ENCODE results near the gene WDR45. TPM values are rescaled to one million over a fixed set of nuclear protein-coding genes. Genes with fewer than 3 reads are reported as not detected.

The WDR45 gene
- total RNA-seq, 1 donor from 2014 or later: 42.1 TPM

GRCh38 chrX:49096419-49096818 is 16.7 kb upstream of the WDR45 start:
- Histone ChIP-seq H3K27me3 (ENCODE audit: control insufficient read depth, insufficient read depth, low read length) (no peaks in the 10 kb centered on the region), H3K4me3 (ENCODE audit: low read depth, low read length) (no peak overlapping the region), H3K36me3 (ENCODE audit: control insufficient read depth, insufficient read depth, low read length) (no peaks in the 10 kb centered on the region)
- DNase-seq (ENCODE audit: low read depth) (no peak), FAIRE-seq (no peak)
- TF ChIP-seq CTCF (IDR thresholded peaks at IDR 0.05; ENCODE audit: insufficient read depth, low read length, severe bottlenecking): no peak

GRCh38 chrX:49089553-49089952 is 9.9 kb upstream of the WDR45 start:
- DNase-seq (ENCODE audit: low read depth) (no peak), FAIRE-seq (no peak)
- Histone ChIP-seq H3K4me3 (ENCODE audit: low read depth, low read length) (no peak overlapping the region), H3K27me3 (ENCODE audit: control insufficient read depth, insufficient read depth, low read length) (no peaks in the 10 kb centered on the region), H3K36me3 (ENCODE audit: control insufficient read depth, insufficient read depth, low read length) (no peaks in the 10 kb centered on the region)
- no peak for TF ChIP-seq CTCF (IDR thresholded peaks at IDR 0.05; ENCODE audit: insufficient read depth, low read length, severe bottlenecking)

GRCh38 chrX:49082271-49082871 is 2.7 kb upstream of the WDR45 start:
- no peak overlapping the region for H3K4me3 ChIP-seq (ENCODE audit: low read depth, low read length)
- no peak for FAIRE-seq
- no peak for DNase-seq (ENCODE audit: low read depth)
- H3K27me3 ChIP-seq (ENCODE audit: control insufficient read depth, insufficient read depth, low read length): no peaks in the 10 kb centered on the region
- peaks cover 3% of the 10 kb centered on the region for H3K36me3 ChIP-seq (ENCODE audit: control insufficient read depth, insufficient read depth, low read length)
- TF ChIP-seq CTCF (IDR thresholded peaks at IDR 0.05; ENCODE audit: insufficient read depth, low read length, severe bottlenecking): no peak

- no peak for DNase-seq (ENCODE audit: low read depth)
- no peaks in the 10 kb centered on the region for H3K27me3 ChIP-seq (ENCODE audit: control insufficient read depth, insufficient read depth, low read length)
- no peak for FAIRE-seq
- no peak overlapping the region for H3K4me3 ChIP-seq (ENCODE audit: low read depth, low read length)
- peaks cover 7% of the 10 kb centered on the region for H3K36me3 ChIP-seq (ENCODE audit: control insufficient read depth, insufficient read depth, low read length)
- TF ChIP-seq CTCF (IDR thresholded peaks at IDR 0.05; ENCODE audit: insufficient read depth, low read length, severe bottlenecking): no peak
Measured at GRCh38 chrX:49077941-49078340, 1.7 kb downstream of the WDR45 start.

- no peaks in the 10 kb centered on the region for H3K27me3 ChIP-seq (ENCODE audit: control insufficient read depth, insufficient read depth, low read length)
- DNase-seq (ENCODE audit: low read depth): no peak
- no peak for FAIRE-seq
- peaks cover 7% of the 10 kb centered on the region for H3K36me3 ChIP-seq (ENCODE audit: control insufficient read depth, insufficient read depth, low read length)
- H3K4me3 ChIP-seq (ENCODE audit: low read depth, low read length): no peak overlapping the region
- no peak for TF ChIP-seq CTCF (IDR thresholded peaks at IDR 0.05; ENCODE audit: insufficient read depth, low read length, severe bottlenecking)
Measured at GRCh38 chrX:49075347-49075746, 4.3 kb downstream of the WDR45 start.
